Ectodermal cell (in vitro differentiated cells): ENCODE measurements around the gene CCL11.
A peak's percentile ranks its signal among the peaks of the same experiment; 100 is the strongest.

ENCODE experiments used
- H3K27ac ChIP-seq: 2 replicates; pipeline ENCODE4 v1.7.0; 2013; ENCODE audit warnings: mild to moderate bottlenecking, low read depth, low read length; ENCODE audit not compliant: insufficient read depth, poor library complexity, severe bottlenecking
- H3K27me3 ChIP-seq: 2 replicates; pipeline ENCODE4 v1.7.0; 2013; ENCODE audit warnings: mild to moderate bottlenecking, low read length; ENCODE audit not compliant: insufficient read depth, control insufficient read depth, poor library complexity, severe bottlenecking
- H3K36me3 ChIP-seq: one replicate; pipeline ENCODE4 v1.7.0; 2013; ENCODE audit warnings: low read length; ENCODE audit not compliant: control insufficient read depth, insufficient read depth
- H3K4me1 ChIP-seq: one replicate; pipeline ENCODE4 v1.7.0; 2013; ENCODE audit warnings: low read length; ENCODE audit not compliant: control insufficient read depth, insufficient read depth
- H3K4me3 ChIP-seq: 2 replicates; pipeline ENCODE4 v1.7.0; 2013; ENCODE audit warnings: low read depth, low read length, control low read depth; ENCODE audit not compliant: insufficient read depth
- H3K9me3 ChIP-seq: 2 replicates; pipeline ENCODE4 v1.7.0; 2013; ENCODE audit warnings: mild to moderate bottlenecking, low read length, moderate library complexity; ENCODE audit not compliant: control insufficient read depth
- WGBS, 2 experiments: methylation state at CpG; one replicate each; pipeline ENCODE4 v1.1.7; 2013; ENCODE audit warnings: missing lambda C conversion rate in 2 of 2; 5-methylcytosine and 5-hydroxymethylcytosine counted together

The CCL11 gene

DNA sequence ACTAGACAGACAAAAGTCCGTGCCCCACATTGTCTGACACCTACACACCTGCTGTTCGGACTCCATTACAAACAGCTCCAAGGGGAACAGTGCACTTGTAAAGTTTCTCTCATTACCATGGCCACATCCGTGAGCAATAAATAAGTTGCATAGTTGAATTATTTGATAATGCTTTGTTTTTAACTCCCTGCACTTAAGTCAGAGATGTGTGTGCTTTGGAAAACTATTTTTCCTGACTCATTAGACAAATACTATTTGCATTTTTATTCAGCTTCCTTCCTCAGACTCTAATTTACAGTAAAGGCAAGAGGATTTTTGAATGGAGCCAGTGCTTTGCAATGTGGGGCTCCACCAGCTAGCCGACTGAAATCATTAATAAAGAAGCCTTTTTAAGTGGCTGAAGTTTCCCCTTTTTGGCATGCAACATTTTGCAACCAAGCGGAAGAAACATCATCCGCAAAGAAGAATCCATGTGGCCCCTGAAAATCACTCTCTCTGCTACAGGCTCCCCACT lies 37.0 kb upstream of the CCL11 start:
- H3K4me1 ChIP-seq, result peaks cover 6% of the 10 kb centered on the region
- H3K27ac ChIP-seq, result no peak overlapping the region
- no peaks in the 10 kb centered on the region for H3K36me3 ChIP-seq
- H3K27me3 ChIP-seq, result no peaks in the 10 kb centered on the region
- 88 to 91% methylated on average over 6 of the region's 6 CpGs for WGBS, 2 experiments
- H3K9me3 ChIP-seq, result no peaks in the 10 kb centered on the region
- no peak overlapping the region for H3K4me3 ChIP-seq

DNA sequence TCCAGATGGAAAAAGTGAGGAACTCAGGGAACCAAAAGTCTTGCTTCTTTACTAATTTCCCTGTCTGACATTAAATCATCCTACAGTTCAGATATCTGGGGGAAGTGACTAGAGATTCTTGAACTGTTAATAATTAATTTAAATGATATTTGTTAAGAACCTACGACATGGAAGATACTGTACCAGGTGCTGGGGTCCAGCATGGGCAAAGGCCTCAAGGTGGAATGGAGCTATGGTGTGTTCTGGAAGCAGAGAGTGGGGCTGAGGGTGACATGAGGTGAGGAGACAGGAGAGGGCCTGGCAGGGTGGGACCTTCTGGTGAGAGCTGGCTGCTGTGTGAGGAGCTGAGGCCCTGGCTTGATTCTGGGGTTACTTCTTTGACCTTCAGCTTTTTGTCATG lies 36.5 kb upstream of the CCL11 start:
- Histone ChIP-seq H3K4me1 (peaks cover 6% of the 10 kb centered on the region), H3K27ac (no peak overlapping the region), H3K9me3 (no peaks in the 10 kb centered on the region), H3K36me3 (no peaks in the 10 kb centered on the region), H3K4me3 (no peak overlapping the region), H3K27me3 (no peaks in the 10 kb centered on the region)
- WGBS, 2 experiments, result 93 to 96% methylated on average over 1 of the region's 1 CpG

DNA sequence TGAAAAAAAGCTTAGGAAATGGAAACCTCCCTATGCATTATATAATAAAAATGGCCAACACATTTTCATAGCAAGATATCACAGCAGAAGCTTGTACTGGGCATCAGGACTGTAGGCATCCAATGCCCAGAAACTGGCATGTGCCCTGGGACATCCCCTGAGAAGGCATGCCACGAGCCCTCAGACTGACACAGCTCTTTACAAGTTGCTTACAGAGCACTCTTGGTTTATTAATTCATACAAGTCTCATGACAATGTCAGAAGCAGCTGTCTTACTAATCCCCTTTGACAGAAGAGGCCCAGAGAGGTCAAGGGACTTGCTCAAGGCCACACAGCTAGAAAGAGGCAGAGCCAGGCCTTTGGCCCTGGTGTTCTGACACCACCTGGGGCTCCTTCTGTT lies 36.1 kb upstream of the CCL11 start:
- Histone ChIP-seq H3K27ac (no peak overlapping the region), H3K27me3 (no peaks in the 10 kb centered on the region), H3K4me3 (no peak overlapping the region), H3K36me3 (no peaks in the 10 kb centered on the region), H3K9me3 (no peaks in the 10 kb centered on the region), H3K4me1 (peaks cover 6% of the 10 kb centered on the region)
- WGBS, 2 experiments, result 88 to 91% methylated on average over 1 of the region's 1 CpG

DNA sequence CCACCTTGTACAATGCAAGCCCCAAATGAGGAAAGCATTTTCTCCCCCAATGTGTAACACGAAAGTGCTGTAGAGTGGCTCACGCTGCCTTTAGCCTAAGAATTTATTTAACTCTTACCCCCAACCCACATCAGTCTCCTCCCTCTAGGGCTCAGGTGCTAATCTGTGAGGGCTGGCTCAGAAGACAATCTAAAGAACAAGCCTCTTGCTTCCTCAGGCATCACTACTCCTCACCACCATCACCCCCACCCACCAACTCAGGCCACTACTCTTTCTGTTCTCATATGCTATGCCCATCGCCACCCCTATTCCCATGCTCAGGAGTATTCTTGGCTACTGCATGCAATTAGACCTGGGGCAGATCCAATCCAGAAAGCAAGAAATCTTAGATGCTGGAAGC lies 34.4 kb upstream of the CCL11 start:
- Histone ChIP-seq H3K27ac (no peak overlapping the region), H3K36me3 (no peaks in the 10 kb centered on the region), H3K9me3 (no peaks in the 10 kb centered on the region), H3K4me3 (no peak overlapping the region), H3K4me1 (peaks cover 17% of the 10 kb centered on the region), H3K27me3 (no peaks in the 10 kb centered on the region)
- WGBS, 2 experiments, result 86 to 88% methylated on average over 3 of the region's 3 CpGs

DNA sequence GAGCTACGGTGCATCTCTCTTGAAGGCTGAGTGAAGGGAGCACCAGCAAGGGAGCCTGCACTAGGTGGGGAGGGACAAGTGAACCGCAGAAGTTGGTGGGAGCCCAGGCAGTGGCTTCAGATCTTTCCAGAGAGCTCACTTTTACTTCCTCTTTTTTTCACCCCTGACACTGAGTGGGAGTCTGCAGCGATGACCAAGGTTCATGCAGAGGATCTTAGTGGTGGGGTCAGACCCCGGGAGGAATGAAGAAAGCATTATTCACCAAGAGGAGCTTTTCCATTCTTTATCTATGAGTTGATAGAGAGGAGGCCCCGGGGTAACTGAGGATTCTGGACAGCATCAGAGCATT lies 33.5 kb upstream of the CCL11 start:
- H3K9me3 ChIP-seq, result no peaks in the 10 kb centered on the region
- no peaks in the 10 kb centered on the region for H3K27me3 ChIP-seq
- peaks cover 17% of the 10 kb centered on the region for H3K4me1 ChIP-seq
- H3K36me3 ChIP-seq, result no peaks in the 10 kb centered on the region
- no peak overlapping the region for H3K4me3 ChIP-seq
- 90 to 93% methylated on average over 5 of the region's 5 CpGs for WGBS, 2 experiments
- H3K27ac ChIP-seq, result no peak overlapping the region

DNA sequence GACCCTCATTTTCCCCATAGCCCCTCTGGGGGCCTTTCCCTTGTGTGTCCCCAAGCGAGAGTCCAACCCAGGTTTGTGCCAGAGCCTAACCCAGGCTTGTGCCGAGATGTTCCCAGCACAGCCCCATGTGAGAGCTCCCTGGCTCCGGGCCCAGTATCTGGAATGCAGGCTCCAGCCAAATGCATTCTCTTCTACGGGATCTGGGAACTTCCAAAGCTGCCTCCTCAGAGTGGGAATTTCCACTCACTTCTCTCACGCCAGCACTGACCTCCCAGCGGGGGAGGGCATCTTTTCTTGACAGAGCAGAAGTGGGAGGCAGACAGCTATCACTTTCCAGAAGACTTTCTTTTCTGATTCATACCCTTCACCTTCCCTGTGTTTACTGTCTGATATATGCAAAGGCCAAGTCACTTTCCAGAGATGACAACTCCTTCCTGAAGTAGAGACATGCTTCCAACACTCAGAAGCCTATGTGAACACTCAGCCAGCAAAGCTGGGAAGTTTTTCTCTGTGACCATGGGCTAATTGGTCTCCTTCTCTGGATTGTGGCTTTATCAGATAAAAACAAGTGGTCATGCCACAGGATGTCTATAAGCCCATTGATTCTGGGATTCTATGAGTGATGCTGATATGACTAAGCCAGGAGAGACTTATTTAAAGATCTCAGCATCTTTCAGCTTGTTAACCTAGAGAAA lies 33.0 kb upstream of the CCL11 start:
- H3K27me3 ChIP-seq, result no peaks in the 10 kb centered on the region
- no peak overlapping the region for H3K27ac ChIP-seq
- no peaks in the 10 kb centered on the region for H3K9me3 ChIP-seq
- no peaks in the 10 kb centered on the region for H3K36me3 ChIP-seq
- 76 to 79% methylated on average over 6 of the region's 6 CpGs for WGBS, 2 experiments
- no peak overlapping the region for H3K4me3 ChIP-seq
- H3K4me1 ChIP-seq, result peaks cover 17% of the 10 kb centered on the region

DNA sequence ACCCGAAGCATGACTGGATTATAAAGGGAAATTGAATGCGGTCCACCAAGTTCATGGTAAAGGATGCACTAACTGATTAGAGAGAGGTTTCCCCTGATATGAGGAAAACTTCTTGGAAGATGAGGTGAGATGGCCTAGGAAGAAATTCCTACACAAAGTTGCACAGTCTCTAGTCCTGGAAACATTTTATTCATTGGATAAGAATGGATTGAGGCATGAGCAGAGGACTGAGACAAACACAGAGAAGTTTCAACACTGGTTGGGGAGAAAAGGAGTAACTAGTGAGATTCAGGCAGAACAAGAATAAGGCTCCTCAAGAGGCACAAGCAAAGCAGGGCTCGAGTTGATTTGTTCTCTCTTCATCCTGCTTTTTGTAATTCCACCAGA lies 32.4 kb upstream of the CCL11 start:
- H3K4me1 ChIP-seq, result peaks cover 17% of the 10 kb centered on the region
- H3K36me3 ChIP-seq, result no peaks in the 10 kb centered on the region
- WGBS, 2 experiments, result 93 to 94% methylated on average over 3 of the region's 3 CpGs
- H3K27ac ChIP-seq, result no peak overlapping the region
- no peaks in the 10 kb centered on the region for H3K27me3 ChIP-seq
- H3K4me3 ChIP-seq, result no peak overlapping the region
- no peaks in the 10 kb centered on the region for H3K9me3 ChIP-seq

DNA sequence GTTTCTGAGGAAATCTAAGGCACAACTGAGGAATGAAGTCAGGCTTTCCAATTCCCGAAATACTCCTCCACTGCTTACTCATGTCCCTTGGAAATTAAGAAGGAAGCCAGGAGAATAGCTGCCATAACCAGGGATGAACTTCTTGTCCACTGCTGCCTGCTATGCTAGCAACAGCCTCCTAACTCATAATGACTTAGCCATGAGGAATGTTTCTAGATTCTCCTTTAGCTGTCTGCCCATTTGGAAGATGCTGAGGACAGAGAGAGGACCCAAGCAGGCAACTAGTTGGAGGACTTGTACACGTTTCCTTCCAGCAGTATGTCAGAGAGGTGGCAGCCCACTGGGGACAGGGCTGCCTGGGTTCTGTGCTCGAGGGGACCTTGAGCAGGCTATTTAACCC lies 31.4 kb upstream of the CCL11 start:
- no peaks in the 10 kb centered on the region for H3K36me3 ChIP-seq
- H3K27me3 ChIP-seq, result no peaks in the 10 kb centered on the region
- H3K4me3 ChIP-seq, result no peak overlapping the region
- peaks cover 17% of the 10 kb centered on the region for H3K4me1 ChIP-seq
- no peaks in the 10 kb centered on the region for H3K9me3 ChIP-seq
- WGBS, 2 experiments, result 67 to 77% methylated on average over 3 of the region's 3 CpGs
- no peak overlapping the region for H3K27ac ChIP-seq

DNA sequence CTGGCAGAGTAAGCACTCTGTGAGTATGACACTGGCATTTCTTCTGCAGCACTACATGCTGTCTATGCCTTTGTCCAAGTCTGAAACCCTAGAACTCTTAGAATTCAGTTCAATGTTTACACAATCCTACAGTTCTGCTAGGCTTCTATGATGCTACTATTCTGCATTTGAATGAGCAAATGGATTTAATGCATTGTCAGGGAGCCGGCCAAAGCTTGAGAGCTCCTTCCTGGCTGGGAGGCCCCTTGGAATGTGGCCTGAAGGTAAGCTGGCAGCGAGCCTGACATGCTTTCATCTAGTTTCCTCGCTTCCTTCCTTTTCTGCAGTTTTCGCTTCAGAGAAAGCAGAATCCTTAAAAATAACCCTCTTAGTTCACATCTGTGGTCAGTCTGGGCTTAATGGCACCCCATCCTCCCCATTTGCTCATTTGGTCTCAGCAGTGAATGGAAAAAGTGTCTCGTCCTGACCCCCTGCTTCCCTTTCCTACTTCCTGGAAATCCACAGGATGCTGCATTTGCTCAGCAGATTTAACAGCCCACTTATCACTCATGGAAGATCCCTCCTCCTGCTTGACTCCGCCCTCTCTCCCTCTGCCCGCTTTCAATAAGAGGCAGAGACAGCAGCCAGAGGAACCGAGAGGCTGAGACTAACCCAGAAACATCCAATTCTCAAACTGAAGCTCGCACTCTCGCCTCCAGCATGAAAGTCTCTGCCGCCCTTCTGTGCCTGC lies 30.7 kb upstream of the CCL11 start, which contains the start of gene CCL2:
TSS of gene CCL2 (plus strand) at position 635 of the 730 bp plus-strand sequence. CDS start at position 700, 65 bp downstream.
- 7 to 11% methylated on average over 11 of the region's 11 CpGs for WGBS, 2 experiments
- Histone ChIP-seq H3K9me3 (no peaks in the 10 kb centered on the region), H3K4me3 (peak within 1 kb of the TSS; percentile 25), H3K27me3 (no peaks in the 10 kb centered on the region), H3K36me3 (no peaks in the 10 kb centered on the region), H3K27ac (peak within 1 kb of the TSS; percentile 65), H3K4me1 (peaks cover 17% of the 10 kb centered on the region)

DNA sequence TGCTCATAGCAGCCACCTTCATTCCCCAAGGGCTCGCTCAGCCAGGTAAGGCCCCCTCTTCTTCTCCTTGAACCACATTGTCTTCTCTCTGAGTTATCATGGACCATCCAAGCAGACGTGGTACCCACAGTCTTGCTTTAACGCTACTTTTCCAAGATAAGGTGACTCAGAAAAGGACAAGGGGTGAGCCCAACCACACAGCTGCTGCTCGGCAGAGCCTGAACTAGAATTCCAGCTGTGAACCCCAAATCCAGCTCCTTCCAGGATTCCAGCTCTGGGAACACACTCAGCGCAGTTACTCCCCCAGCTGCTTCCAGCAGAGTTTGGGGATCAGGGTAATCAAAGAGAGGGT lies 30.2 kb upstream of the CCL11 start:
- Histone ChIP-seq H3K9me3 (no peaks in the 10 kb centered on the region), H3K27ac (no peak overlapping the region), H3K36me3 (no peaks in the 10 kb centered on the region), H3K27me3 (no peaks in the 10 kb centered on the region), H3K4me3 (peak overlapping the region; percentile 25), H3K4me1 (peaks cover 17% of the 10 kb centered on the region)
- WGBS, 2 experiments, result 46 to 53% methylated on average over 5 of the region's 5 CpGs
